ENCODE data around the gene ACSF2. TPM values are rescaled to one million over a fixed set of nuclear protein-coding genes. Genes with fewer than 3 reads are reported as not detected.

The ACSF2 gene
- total and polyA plus RNA-seq, 2 of the 13 experiments (the other 11 are each of a cell fraction or from before 2014, with no cell fraction given), result 87.3 to 109 TPM

GRCh38 chr17:50448643-50449042, 22.6 kb downstream of the ACSF2 start (continued):
- TF ChIP-seq RXRB (CRISPR knock-in tag; IDR thresholded peaks at IDR 0.05; ENCODE audit: borderline replicate concordance) (no peak), SUZ12 (IDR thresholded peaks at IDR 0.05; ENCODE audit: low read depth, low read length) (no peak), MAX (IDR thresholded peaks at IDR 0.05) (no peak)

- H3K9me3 ChIP-seq (ENCODE audit: low read length), result no peaks in the 10 kb centered on the region
- no peak overlapping the region for H2AFZ ChIP-seq (ENCODE audit: low read length)
- H3K4me1 ChIP-seq (ENCODE audit: insufficient read depth, low read length), result peaks cover 19% of the 10 kb centered on the region
- no peaks in the 10 kb centered on the region for H4K20me1 ChIP-seq (ENCODE audit: insufficient read depth, low read length)
- no peak overlapping the region for H3K27ac ChIP-seq (ENCODE audit: extremely low read length, insufficient read depth, low read length)
- H3K79me2 ChIP-seq (ENCODE audit: insufficient read depth, low read length), result peaks cover 2% of the 10 kb centered on the region
- FAIRE-seq (no peak), DNase-seq (ENCODE audit: low spot score) (no peak), ATAC-seq (no peak)
- CTCF ChIA-PET (ENCODE audit: low intra/inter-chr PET ratio, low total read pairs), result no interaction called here
- POLR2A ChIA-PET, result no interaction called here
- H3K4me2 ChIP-seq (ENCODE audit: low read depth, low read length), result no peak overlapping the region
- H3K27me3 ChIP-seq (ENCODE audit: control insufficient read depth in 1 of 2, insufficient read depth in 2 of 2, low read length in 2 of 2), result no peaks in the 10 kb centered on the region
- no peak overlapping the region for H3K4me3 ChIP-seq (replicated peaks in 1 of 3; ENCODE audit: insufficient read depth in 1 of 3, low read depth in 2 of 3, low read length in 3 of 3)
- in situ Hi-C loops (cut with HindIII; ENCODE audit: extremely low pct_ligation_motif_present, low pct_unique_long_range_greater_than_20kb) (no loop called here), intact Hi-C loops (cut with micrococcal nuclease; ENCODE audit: unreplicated experiment) (no loop called here)
- no peak for TF ChIP-seq NR0B2 (CRISPR knock-in tag; IDR thresholded peaks at IDR 0.05)
- no peak for TF ChIP-seq HOXA7 (CRISPR knock-in tag; IDR thresholded peaks at IDR 0.05)
- no peak for TF ChIP-seq GLMP (CRISPR knock-in tag; IDR thresholded peaks at IDR 0.05; ENCODE audit: borderline replicate concordance)
- TF ChIP-seq SRSF4 (IDR thresholded peaks at IDR 0.05; ENCODE audit: low read depth, low read length, poor library complexity, severe bottlenecking), result no peak
- TF ChIP-seq ELF4 (CRISPR knock-in tag; IDR thresholded peaks at IDR 0.05; ENCODE audit: borderline replicate concordance), result no peak
- TF ChIP-seq ARID4A (CRISPR knock-in tag; IDR thresholded peaks at IDR 0.05; ENCODE audit: borderline replicate concordance), result no peak
- TF ChIP-seq BHLHE40 (IDR thresholded peaks at IDR 0.05; ENCODE audit: low read length), result no peak
- 91% methylated on average over 7 of the region's 7 CpGs for WGBS (ENCODE audit: low lambda C conversion rate)
- H3K36me3 ChIP-seq (replicated peaks in 1 of 2; ENCODE audit: control insufficient read depth in 1 of 2, insufficient read depth in 2 of 2, low read length in 2 of 2), result peaks cover 6% of the 10 kb centered on the region in 2 experiments; a peak in 1 of 5 replicates
- H3K9ac ChIP-seq (ENCODE audit: insufficient read depth, low read depth, low read length), result no peak overlapping the region
- BruUV-seq (replicated peaks), result no TSS peak
Observed at GRCh38 chr17:50451943-50452629, 26.1 kb downstream of the ACSF2 start.

Measured in HepG2 (cell line).